Stimulated activated CD4-positive, alpha-beta T cell treated with anti-CD3 and anti-CD28 coated beads, Interleukin-2, amount 100 ng/mL, for 48 hours (primary cell): ENCODE data around the gene LSM3.
A peak's percentile ranks its signal among the peaks of the same experiment; 100 is the strongest.

Experiments used
- DNase-seq, 2 donors: peaks; one replicate each; pipeline ENCODE4 v3.0.0-alpha.2; 2020

The LSM3 gene

GRCh38 chr3:14143271-14144225 lies 35.1 kb upstream of the LSM3 start:
- DNase-seq, result no peak

- peak in 1 of 2 donors; percentile 35 for DNase-seq
Observed at GRCh38 chr3:14144423-14145075, 34.1 kb upstream of the LSM3 start.

DNA sequence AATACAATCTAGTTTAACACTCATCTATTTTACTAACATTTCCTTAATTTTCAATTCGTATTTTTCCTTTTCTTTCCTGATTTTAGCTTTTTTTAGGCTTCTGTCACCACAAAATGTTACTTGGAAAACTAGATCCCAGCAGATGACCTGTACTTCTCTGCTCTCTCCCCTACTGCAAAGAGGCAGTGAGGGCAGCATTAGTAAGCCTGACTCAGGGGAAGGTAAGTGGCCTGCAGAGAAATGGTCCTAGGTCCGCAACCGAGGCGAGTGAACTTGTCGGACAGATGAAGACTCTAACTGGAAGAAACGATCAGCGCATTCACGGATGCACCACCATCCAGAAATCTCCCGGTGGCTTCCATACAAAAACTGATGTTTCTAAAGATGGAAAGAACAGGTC lies 33.4 kb upstream of the LSM3 start:
- DNase-seq, result no peak

GRCh38 chr3:14145670-14146380 lies 32.8 kb upstream of the LSM3 start:
- DNase-seq, result no peak

DNA sequence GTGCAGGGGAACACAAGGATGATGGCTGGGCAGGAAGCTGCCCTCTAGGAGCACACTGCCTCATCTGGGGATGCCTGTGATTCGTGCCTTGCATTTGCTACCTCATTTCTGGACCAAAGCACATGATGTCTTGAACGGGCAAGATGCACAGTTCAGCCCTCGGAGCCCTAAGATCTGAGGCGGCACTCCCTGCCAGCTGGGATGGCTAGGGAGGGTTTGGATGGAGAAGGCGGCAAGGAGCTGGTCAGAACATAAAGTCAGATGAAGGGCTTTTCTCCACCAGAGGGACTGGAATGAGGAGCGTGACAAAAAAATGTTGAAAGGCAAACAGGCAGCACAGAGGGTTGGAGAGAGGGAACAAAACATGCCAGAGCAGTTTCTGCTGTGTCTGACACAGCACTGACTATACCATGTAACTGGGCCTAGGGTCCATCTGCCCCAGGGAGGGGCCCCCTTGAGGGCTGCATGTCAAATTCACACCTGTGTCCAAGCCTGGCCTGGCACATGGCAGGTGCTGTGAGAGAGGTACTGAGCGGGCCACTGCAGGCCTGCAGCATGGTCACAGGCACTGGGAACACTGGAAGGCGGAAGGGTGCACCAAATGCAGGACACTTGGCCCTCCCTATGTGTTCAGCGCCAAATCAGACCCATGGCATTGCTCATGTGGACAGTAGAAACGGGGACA lies 32.1 kb upstream of the LSM3 start:
- no peak for DNase-seq

- no peak for DNase-seq
Observed at GRCh38 chr3:14147066-14147435, 31.6 kb upstream of the LSM3 start.

GRCh38 chr3:14147617-14148016 lies 31.0 kb upstream of the LSM3 start:
- DNase-seq, result no peak

DNA sequence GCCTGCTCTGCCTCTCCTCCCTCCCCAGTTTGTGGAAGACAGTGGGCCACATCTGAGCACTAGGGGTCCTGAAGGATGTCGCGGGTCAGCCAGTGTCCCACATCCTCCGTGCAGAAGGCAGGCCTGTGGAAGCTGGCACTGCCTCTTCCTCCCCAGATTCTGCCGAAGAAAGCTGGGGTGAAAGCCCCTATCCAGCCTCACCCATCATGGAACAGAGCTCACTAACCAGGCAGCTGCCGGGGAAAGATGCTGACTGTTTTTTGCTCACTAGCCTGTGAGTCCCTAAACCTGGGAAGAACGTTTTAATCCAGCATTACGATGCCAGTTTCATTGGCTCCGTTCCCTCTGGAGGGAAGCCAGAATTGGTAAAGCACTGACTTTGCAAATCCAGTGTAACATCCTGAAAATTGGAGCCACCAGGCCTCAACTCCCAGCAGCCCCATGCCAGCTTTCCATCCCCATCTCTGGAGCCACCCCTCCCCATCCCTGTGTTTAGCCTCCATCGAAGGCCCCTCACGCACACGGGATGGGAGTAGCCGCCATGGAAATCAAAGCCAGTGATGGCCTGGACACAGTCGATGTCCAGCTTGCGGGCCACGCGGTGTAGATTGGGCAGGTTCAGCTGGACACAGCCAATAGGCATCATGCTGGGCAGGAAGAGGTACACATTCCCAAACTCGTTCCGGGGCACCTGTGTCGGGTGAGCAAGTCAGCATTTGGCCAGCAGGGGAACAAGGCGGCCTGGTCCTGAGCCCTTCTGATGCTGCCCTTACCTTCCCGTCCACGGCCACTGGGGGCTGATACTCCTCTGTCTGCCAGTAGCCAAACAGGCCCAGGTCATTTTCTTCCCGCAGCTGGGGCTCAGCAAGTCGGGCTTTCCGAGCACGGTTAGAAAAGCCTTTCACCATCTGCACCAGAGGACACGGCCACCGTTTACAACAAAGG lies 30.3 kb upstream of the LSM3 start:
- DNase-seq, result no peak

- DNase-seq, result no peak
Observed at GRCh38 chr3:14150078-14150477, 28.5 kb upstream of the LSM3 start.

- DNase-seq, result no peak
Observed at GRCh38 chr3:14150491-14151230, 28.0 kb upstream of the LSM3 start.

DNA sequence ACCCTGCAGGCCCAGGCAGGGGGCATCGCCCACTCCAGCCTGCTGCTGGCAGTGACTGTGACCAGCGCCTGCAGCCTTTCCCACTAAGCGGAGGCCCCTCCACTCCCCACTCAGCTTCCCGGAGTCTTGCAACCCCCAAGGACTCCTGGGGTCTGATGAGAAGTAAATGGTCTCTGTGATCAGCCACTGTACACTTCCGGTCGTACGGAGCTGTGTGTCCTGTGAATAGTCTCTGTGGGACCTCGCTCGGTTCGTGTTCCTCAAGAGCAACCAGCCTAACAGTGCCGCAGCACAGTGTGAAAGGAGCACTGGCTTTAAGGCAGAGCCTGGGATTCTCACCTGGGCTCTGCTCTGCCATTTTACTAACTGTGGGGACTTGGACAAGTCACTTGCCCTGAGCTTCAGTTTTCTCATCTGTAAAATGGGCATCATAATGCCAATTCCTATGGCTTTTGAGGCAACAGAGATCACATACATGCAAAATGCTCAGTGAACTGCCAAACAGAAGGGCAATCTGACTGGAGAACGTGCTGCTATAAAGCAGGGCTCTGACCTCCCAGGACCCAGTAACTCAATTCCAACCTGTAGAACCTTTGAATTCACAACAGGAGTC lies 27.0 kb upstream of the LSM3 start:
- DNase-seq, result no peak

DNA sequence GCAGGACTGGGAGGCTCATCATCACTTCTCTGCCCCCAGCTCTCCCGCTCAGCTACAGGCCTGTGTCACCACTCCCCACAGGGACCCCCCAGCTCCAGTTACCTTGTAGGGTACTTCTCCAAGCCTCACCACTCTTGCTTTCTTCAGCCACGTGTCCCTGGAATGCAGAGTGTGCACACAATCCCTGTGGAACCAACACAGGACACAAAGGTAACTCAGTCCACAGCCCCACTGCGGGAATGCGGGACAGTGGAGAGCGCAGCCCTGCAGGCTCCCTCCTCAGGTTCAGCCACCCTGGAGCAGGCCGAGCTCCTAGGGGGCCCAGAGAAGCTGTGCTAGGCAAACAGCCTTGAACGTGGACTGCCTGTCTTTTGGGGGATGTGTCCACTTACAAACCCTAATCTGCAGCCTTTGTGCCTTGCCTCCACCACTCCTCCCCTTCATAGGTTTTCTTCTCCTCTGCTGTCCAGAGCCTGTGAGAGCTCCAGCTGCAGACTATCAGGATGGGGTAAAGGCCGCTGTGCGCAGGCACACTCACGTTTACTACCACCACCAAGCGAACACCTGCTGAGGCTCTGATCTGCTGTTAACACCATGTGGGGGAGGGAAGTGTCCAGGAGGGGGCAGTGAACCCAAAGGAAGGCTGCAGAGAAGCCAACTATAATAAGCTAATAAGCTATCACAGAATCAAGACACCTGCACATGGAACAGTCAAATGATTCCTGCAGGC lies 26.2 kb upstream of the LSM3 start:
- DNase-seq, result no peak

DNA sequence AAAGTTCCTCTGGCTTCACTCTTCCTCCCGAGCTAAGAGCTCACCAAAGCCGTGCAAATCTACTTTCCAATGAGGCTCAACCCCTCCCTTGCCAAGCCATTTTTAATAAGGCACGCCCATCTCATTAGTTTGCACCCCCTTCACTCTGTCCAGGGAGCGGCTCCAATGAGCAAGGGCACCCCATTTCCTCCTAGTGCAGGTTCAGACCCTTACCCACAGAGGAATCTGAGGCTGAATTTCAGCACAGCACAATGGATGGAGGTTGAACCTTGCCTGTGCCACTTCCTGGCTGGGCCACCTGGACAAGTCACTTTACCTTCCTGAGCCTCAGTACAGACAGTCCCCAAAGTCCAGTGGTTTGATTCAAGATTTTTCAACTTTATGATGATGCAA lies 25.7 kb upstream of the LSM3 start:
- DNase-seq, result no peak

- DNase-seq, result no peak
Observed at GRCh38 chr3:14153663-14154062, 25.0 kb upstream of the LSM3 start.

- DNase-seq, result no peak
Observed at GRCh38 chr3:14154276-14154675, 24.3 kb upstream of the LSM3 start.

DNA sequence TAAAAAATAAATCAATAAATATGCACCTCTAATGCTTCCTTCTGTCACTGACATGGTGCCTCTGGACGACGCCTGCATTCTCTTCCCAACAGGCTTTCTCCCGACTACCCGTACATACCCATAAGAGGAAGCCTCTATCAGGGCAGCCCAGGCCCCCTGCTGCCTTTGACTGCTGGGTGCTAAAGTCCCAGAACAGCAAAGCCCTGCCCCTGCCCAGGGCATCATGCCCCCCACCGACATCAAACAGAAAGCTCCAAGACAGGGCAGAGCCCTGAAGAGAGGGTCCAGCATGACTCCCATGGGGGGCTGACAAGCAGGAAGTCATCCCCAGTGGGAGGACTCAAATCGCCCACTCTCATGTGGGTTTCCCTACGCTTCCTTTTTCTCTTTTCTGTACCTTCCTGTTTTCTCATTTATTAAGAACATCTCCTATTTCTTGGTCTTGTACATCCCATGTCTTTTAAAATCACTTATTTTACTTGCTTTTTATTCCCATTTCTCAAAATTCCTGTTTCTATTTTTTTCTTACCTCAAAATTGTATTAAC lies 23.6 kb upstream of the LSM3 start:
- DNase-seq, result no peak

DNA sequence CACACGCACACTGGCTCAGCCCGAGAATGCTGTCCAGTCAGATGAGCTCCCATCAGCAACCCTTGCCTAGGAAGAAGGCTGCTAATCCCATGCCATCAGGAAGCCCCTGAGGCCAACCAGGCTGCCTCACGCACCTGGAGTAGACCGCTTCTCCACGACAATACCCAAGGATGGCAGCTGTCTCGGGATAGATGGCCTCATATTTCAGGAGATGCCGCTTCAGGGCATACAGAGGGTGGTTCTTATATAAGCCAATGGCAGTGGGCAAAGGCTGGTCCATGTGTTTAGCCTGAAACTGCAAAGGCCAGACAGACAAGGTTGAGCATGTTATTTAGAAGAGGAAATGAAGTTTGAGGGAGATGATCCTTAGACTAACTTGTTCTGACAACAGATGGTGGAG lies 22.4 kb upstream of the LSM3 start:
- no peak for DNase-seq

GRCh38 chr3:14156843-14157561 lies 21.6 kb upstream of the LSM3 start:
- DNase-seq, result no peak

DNA sequence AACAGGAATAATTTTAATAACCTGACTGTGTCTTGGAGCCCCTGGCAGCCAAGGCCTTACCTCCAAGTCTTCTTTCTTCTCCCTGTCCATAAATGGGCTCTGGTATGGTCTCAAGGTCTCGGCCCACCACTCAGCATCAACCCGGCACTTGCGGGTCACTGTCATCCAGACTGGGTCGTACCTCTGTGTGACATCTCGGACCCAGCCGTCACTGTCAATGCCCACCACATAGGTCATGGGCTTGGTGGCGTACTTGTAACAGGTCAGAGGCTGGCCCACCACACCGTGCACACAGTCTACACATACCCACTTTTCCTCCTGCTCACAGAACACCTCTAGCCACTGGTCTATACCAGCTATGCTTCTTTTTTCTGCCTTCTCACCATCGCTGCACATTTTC lies 20.7 kb upstream of the LSM3 start:
- no peak for DNase-seq
